T-helper 2 cell treated with Interferon-gamma antibody and Interleukin-4, amounts not matched to agents 5 μg/mL and 100 μg/mL, for 36 hours (primary cell): ENCODE measurements around the gene PDIA2.

Source experiments
- DNase-seq: peaks from one replicate; pipeline ENCODE4 v3.0.0; 2021; ENCODE audit warnings: low spot score
- H3K27ac Mint-ChIP-seq: one replicate; pipeline ENCODE4 v1.8.0; 2021; ENCODE audit warnings: mild to moderate bottlenecking, mixed read lengths
- H3K27me3 Mint-ChIP-seq: one replicate; pipeline ENCODE4 v1.8.0; 2021; ENCODE audit warnings: low read depth, mixed read lengths
- H3K36me3 Mint-ChIP-seq: one replicate; pipeline ENCODE4 v1.8.0; 2021; ENCODE audit warnings: low read depth, mixed read lengths
- H3K4me1 Mint-ChIP-seq: one replicate; pipeline ENCODE4 v1.8.0; 2021; ENCODE audit warnings: low read depth, mixed read lengths
- H3K4me3 Mint-ChIP-seq: one replicate; pipeline ENCODE4 v1.8.0; 2022; ENCODE audit warnings: mild to moderate bottlenecking, moderate library complexity, mixed read lengths
- H3K9me3 Mint-ChIP-seq: one replicate; pipeline ENCODE4 v1.8.0; 2021; ENCODE audit warnings: mixed read lengths

The PDIA2 gene

DNA sequence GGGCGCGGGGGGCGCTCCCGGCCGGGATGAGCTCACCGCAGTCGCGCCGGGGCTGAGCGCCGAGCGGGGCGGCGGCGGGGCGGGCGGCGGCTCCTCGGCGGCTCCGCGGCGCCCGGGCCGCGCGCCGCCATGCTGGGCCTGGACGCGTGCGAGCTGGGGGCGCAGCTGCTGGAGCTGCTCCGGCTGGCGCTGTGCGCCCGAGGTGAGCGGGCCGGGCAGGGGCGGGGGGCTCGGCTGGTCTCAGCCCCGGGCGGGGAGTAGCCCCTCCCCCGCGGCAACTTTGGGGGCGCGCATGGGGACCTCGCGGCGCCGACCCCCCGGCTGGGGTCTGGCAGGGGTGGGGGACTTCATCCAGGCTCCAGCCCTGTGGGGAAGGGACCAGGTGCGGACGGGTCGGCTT lies 2.4 kb upstream of the PDIA2 start, which contains the start of gene ARHGDIG:
Gene ARHGDIG (plus strand): TSS at position 40 of the 400 bp plus-strand sequence. CDS start 90 bp downstream, at position 130.
- Mint-ChIP-seq H3K4me1 (peaks cover 6% of the 10 kb centered on the region), H3K4me3 (no peak within 1 kb of the TSS), H3K27me3 (peaks cover 21% of the 10 kb centered on the region), H3K36me3 (no peaks in the 10 kb centered on the region), H3K27ac (no peak within 1 kb of the TSS), H3K9me3 (no peaks in the 10 kb centered on the region)
- DNase-seq, result no peak

DNA sequence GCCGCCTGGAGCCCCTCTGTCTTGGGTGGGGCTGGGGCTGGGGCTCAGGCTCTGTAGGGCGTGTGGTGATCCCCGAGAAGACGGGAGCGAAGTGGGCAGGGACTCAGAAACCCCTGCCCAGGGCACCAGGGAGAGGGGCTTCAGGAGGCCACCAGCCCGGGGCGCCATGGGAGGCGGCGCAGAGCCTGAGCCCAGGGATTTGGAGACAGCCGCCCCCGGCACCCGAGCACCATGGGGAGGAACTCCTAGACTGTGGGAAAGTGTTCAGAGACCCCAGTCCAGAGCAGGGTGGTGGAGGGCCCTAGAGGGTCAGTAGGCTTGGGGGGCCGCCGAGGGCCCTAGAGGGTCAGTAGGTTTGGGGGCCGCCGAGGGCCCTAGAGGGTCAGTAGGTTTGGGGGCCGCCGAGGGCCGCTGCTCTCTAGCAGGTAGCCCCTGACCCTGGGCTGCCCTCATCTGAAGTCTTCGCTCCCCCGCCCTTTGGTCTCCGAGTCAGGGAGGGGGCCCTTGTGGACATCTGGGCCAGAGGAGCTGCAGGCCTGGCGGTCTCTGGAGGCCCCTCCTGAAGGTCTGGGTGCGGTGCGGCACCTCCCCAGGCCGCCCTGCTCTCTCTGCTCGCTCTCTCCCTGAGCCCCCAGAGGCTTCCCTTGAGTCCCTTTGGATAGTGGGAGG lies 1.8 kb upstream of the PDIA2 start:
- peaks cover 6% of the 10 kb centered on the region for H3K4me1 Mint-ChIP-seq
- no peaks in the 10 kb centered on the region for H3K9me3 Mint-ChIP-seq
- no peaks in the 10 kb centered on the region for H3K36me3 Mint-ChIP-seq
- H3K27me3 Mint-ChIP-seq, result peaks cover 20% of the 10 kb centered on the region
- no peak overlapping the region for H3K4me3 Mint-ChIP-seq
- H3K27ac Mint-ChIP-seq, result no peak overlapping the region
- no peak for DNase-seq

DNA sequence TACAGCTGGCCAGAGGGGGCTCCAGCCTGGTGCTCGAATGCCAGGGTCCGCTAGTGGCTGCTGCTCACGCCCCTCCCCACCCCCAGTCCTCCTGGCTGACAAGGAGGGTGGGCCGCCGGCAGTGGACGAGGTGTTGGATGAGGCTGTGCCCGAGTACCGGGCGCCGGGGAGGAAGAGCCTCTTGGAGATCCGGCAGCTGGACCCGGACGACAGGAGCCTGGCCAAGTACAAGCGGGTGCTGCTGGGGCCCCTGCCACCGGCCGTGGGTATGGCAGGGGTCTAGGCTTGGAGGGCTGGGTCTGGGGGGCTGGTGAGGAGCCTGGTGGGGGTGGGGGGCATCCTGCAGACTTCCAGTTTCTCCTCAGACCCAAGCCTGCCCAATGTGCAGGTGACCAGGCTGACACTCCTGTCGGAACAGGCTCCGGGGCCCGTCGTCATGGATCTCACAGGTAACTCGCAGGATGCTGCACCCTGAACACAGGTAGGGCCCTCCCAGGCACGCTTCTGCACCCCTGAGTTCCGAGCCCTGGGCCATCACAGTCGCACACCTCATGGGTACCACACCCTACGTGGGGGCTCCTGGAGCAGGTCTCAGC lies 1.2 kb upstream of the PDIA2 start:
- Mint-ChIP-seq H3K4me1 (peaks cover 6% of the 10 kb centered on the region), H3K27ac (no peak overlapping the region)

DNA sequence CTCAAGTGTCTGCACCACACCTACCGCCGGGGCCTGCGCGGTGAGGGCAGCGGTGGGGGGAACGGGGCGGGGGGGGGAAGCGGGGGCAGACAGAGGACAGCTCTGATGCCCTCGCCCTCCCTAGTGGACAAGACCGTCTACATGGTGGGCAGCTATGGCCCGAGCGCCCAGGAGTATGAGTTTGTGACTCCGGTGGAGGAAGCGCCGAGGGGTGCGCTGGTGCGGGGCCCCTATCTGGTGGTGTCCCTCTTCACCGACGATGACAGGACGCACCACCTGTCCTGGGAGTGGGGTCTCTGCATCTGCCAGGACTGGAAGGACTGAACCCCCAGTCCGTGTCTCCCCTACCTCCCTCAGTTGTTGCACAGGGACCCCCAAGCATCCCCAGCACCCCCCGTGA lies 473 bp upstream of the PDIA2 start:
- H3K9me3 Mint-ChIP-seq, result no peaks in the 10 kb centered on the region
- DNase-seq, result no peak
- no peak overlapping the region for H3K4me3 Mint-ChIP-seq
- H3K27me3 Mint-ChIP-seq, result peaks cover 7% of the 10 kb centered on the region
- peaks cover 2% of the 10 kb centered on the region for H3K36me3 Mint-ChIP-seq
- H3K4me1 Mint-ChIP-seq, result peaks cover 6% of the 10 kb centered on the region
- no peak overlapping the region for H3K27ac Mint-ChIP-seq

More for the DNA sequence above, 1.2 kb upstream of the PDIA2 start:
- no peak for DNase-seq
- Mint-ChIP-seq H3K27me3 (peaks cover 14% of the 10 kb centered on the region), H3K36me3 (no peaks in the 10 kb centered on the region), H3K9me3 (no peaks in the 10 kb centered on the region), H3K4me3 (no peak overlapping the region)

DNA sequence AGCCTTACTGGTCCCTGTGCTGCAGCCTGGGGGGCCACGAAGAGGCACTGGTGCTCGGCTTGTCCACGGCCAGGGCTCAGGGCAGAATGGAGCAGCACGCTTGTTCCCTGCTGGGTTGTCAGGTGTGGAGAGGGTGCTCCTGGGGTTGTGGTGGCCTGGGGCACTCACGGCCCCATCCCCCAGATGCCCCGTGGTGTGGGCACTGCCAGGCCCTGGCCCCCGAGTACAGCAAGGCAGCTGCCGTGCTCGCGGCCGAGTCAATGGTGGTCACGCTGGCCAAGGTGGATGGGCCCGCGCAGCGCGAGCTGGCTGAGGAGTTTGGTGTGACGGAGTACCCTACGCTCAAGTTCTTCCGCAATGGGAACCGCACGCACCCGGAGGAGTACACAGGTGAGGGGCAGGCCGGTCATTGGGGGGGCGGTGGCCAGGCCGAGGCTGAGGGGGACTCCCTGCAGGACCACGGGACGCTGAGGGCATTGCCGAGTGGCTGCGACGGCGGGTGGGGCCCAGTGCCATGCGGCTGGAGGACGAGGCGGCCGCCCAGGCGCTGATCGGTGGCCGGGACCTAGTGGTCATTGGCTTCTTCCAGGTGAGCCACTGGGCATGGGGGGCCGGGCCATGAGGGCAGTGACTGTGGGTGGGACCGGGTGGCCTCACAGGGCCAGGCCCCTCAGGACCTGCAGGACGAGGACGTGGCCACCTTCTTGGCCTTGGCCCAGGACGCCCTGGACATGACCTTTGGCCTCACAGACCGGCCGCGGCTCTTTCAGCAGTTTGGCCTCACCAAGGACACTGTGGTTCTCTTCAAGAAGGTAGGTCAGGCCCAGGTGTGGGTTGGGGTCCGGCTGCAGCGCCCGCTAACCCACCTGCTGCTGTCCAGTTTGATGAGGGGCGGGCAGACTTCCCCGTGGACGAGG lies 1.5 kb downstream of the PDIA2 start:
- H3K27ac Mint-ChIP-seq, result no peak overlapping the region
- no peaks in the 10 kb centered on the region for H3K9me3 Mint-ChIP-seq
- H3K27me3 Mint-ChIP-seq, result peaks cover 3% of the 10 kb centered on the region
- H3K4me3 Mint-ChIP-seq, result no peak overlapping the region
- DNase-seq, result no peak
- H3K4me1 Mint-ChIP-seq, result no peaks in the 10 kb centered on the region
- peaks cover 7% of the 10 kb centered on the region for H3K36me3 Mint-ChIP-seq

DNA sequence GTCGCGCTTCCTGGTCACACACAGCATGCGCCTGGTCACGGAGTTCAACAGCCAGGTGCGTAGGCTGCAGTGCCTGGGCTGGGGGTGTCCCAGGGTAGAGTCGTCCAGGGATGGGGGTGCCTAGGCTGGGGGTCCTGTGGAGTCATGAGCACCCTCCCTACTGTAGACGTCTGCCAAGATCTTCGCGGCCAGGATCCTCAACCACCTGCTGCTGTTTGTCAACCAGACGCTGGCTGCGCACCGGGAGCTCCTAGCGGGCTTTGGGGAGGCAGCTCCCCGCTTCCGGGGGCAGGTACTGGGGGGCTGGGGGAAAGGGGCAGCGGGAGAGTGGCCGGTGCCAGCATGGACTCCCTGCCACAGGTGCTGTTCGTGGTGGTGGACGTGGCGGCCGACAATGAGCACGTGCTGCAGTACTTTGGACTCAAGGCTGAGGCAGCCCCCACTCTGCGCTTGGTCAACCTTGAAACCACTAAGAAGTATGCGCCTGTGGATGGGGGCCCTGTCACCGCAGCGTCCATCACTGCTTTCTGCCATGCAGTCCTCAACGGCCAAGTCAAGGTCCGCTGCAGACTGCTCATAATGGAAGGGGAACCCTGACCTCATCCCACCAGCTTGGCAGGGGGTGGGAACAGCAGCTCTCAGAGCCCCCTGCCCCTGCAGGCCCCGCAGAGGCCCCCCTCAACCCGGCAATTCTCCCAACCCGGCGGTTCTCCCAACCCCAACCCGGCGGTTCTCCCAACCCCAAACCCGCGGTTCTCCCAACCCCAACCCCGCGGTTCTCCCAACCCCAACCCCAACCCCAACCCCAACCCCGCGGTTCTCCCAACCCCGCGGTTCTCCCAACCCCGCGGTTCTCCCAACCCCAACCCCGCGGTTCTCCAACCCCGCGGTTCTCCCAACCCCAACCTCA lies 2.4 kb downstream of the PDIA2 start:
- no peaks in the 10 kb centered on the region for H3K9me3 Mint-ChIP-seq
- no peak overlapping the region for H3K4me3 Mint-ChIP-seq

DNA sequence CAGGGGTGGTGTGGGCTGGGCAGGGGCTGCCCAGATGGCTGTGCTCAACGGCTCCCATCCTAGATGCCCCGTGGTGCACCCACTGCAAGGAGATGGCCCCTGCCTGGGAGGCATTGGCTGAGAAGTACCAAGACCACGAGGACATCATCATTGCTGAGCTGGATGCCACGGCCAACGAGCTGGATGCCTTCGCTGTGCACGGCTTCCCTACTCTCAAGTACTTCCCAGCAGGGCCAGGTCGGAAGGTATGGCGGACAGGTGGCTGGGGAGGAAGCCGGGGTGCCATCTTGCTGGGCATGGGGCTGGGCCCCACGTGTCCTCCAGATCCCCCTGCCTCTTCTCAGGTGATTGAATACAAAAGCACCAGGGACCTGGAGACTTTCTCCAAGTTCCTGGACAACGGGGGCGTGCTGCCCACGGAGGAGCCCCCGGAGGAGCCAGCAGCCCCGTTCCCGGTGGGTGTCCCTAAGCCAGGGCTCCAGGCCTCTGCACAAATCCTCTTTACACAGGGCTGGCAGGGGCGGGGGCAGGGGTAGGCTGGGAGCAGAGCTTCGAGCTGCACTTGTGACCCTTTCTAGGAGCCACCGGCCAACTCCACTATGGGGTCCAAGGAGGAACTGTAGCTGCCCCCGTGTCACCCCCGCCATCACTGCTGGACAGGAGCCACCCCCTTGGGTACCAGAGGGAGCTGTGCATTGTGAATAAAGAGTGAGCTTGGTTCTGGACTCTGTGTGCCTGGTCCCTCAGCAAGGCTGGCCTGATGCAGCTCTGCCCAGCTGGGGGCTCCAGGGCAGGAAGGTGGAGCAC lies 3.7 kb downstream of the PDIA2 start:
- Mint-ChIP-seq H3K36me3 (peaks cover 11% of the 10 kb centered on the region), H3K27ac (no peak overlapping the region), H3K4me3 (no peak overlapping the region), H3K9me3 (no peaks in the 10 kb centered on the region), H3K4me1 (no peaks in the 10 kb centered on the region), H3K27me3 (no peaks in the 10 kb centered on the region)
- DNase-seq, result no peak

More for the DNA sequence above, 2.4 kb downstream of the PDIA2 start:
- no peak for DNase-seq
- Mint-ChIP-seq H3K27me3 (peaks cover 3% of the 10 kb centered on the region), H3K36me3 (peaks cover 7% of the 10 kb centered on the region), H3K27ac (no peak overlapping the region), H3K4me1 (no peaks in the 10 kb centered on the region)

DNA sequence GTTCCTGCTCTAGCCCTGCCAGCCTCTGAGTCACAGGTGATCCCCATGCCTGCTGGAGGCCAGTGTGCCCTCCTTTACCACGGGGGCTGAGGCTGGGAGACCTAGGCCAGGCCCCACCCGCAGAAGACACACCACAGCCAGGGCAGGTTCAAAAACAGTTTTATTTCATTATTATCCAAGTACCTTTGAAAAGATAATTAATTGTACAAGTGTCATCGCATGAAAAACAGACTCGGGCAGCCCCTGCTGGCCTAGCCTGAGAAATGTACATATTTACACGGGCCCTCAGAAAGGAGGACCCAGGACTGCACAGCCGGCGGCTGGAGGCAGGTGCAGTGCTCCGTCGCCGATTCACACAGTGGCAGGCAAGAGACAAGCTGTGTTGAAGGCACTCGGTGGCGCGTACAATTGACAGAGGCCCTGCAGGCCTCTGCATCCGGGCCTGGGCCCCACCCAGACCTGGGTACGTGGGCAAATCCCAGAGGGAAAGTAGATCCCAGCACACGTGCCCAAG lies 4.4 kb downstream of the PDIA2 start:
- H3K9me3 Mint-ChIP-seq, result no peaks in the 10 kb centered on the region
- peaks cover 12% of the 10 kb centered on the region for H3K36me3 Mint-ChIP-seq
- DNase-seq, result no peak
- H3K27ac Mint-ChIP-seq, result no peak overlapping the region
- H3K27me3 Mint-ChIP-seq, result no peaks in the 10 kb centered on the region
- H3K4me3 Mint-ChIP-seq, result no peak overlapping the region
- no peaks in the 10 kb centered on the region for H3K4me1 Mint-ChIP-seq

DNA sequence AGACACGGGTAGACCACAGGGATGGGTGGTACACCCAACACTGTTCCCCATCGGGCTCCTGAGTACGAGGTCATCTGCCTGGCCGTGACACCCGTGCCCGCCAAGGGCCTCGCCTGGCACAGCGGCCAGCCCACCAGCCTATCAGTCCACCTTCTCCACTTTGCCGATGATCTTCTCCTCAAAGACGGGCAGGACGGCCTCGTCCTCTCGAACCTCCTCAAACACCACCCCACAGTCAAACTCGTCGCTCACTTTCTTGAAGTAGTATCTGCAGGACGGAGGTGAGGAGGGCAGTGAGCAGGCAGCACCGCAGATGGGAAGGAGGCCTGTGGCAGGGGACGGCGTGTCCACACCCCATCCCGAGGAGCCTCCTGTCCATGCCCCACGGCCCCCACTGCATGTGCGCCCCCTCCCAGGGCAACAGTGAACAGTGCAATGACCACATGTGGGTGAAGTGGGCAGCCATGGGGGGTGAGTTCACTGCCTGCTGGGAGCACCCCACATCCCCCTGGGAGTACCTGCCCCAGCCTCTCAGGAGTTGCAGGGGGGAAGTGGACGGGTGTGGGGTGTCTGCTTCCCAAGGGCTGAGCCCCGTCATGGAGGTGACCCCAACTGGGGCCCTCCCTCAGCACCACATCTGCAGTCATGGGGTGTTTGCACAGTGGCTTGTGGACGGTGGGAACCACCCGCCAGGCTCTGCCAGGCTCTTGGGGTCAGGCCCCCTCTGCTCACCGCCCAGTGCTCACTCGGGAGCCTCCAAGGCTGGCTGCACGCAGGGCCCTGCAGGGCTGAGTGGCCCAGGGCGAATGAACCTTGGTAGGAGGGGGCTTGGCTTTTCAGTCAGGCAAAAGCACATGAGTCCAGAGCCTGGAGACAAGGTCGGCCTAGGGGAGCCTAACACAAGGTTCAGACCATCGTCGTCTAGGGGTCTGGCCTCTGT lies 5.3 kb downstream of the PDIA2 start:
- Mint-ChIP-seq H3K27ac (no peak overlapping the region), H3K4me3 (no peak overlapping the region), H3K4me1 (no peaks in the 10 kb centered on the region), H3K9me3 (no peaks in the 10 kb centered on the region), H3K27me3 (no peaks in the 10 kb centered on the region), H3K36me3 (peaks cover 15% of the 10 kb centered on the region)
- no peak for DNase-seq

DNA sequence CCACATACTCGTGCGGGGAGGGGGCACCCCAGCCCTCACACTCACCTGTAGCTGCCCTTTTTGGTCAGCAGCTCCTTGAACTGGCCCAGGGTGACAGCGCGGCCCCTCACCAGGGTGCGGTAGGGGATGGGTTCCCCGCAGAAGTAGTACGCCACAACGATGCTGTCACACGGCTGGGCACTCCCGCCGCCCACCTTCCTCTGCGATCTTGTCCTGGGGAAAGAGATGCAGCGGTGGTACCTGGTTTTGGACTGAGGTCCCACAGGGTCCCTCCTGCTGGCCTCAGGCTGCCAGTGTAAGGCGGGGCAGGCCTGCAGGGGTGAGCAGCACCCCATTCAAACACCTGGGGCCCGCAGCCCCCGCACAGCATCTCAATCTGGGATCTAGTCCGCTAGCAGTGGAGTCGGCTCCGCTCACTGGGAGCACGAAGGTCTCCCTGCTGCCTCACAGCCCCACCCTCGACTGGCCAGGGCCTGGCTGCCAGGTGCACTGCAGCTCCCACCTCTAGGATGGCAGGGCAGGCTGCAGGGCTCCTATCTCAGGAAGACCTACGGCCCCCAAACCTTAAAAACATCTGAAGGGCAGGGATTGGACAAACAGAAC lies 6.5 kb downstream of the PDIA2 start:
- Mint-ChIP-seq H3K36me3 (peaks cover 15% of the 10 kb centered on the region), H3K27ac (no peak overlapping the region), H3K4me3 (no peak overlapping the region), H3K4me1 (no peaks in the 10 kb centered on the region), H3K27me3 (no peaks in the 10 kb centered on the region), H3K9me3 (no peaks in the 10 kb centered on the region)
- no peak for DNase-seq

DNA sequence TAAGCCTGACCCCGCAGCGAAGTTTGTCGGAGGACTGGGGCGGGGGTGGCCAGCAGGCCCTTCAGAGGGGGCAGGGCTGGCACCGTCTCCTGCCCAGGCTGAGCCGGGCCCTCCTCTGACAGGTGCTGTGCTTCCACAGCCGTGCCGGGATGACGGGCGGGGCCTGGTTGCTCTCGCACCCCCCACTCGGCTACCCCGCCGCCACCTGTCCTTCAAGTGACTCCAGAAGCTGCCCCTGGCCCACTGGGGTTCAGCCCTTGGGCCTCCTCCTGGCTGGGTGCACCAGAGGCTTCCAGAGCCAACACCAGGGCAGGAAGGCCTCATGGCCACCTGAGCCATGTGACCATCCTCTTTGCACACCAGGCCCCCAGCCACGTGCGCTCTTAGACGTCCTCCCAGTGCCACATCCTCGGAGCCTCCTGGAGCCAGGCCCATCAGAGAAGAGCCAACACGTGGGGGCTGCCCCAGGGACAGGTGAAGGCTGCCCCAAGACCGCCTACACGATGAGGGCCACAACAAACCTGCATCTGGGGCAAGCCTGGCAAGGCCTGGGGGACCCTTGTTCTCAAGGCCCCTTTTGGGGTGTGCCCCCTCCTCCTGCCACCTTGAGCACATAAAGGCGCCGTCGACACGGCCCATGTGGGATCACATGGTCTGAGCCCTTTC lies 7.2 kb downstream of the PDIA2 start:
- Mint-ChIP-seq H3K36me3 (peaks cover 15% of the 10 kb centered on the region), H3K27me3 (no peaks in the 10 kb centered on the region), H3K9me3 (no peaks in the 10 kb centered on the region), H3K27ac (no peak overlapping the region), H3K4me1 (no peaks in the 10 kb centered on the region), H3K4me3 (no peak overlapping the region)
- no peak for DNase-seq
